ENCODE measurements around the gene GADD45GIP1. TPM values are rescaled to one million over a fixed set of nuclear protein-coding genes. Genes with fewer than 3 reads are reported as not detected.
A peak's percentile ranks its signal among the peaks of the same experiment; 100 is the strongest.

Gene GADD45GIP1
- total and polyA plus RNA-seq, 10 of the 15 experiments (the other 5 are each of a cell fraction or from before 2014, with no cell fraction given): 5.1 to 136 (median 30.1) TPM

DNA sequence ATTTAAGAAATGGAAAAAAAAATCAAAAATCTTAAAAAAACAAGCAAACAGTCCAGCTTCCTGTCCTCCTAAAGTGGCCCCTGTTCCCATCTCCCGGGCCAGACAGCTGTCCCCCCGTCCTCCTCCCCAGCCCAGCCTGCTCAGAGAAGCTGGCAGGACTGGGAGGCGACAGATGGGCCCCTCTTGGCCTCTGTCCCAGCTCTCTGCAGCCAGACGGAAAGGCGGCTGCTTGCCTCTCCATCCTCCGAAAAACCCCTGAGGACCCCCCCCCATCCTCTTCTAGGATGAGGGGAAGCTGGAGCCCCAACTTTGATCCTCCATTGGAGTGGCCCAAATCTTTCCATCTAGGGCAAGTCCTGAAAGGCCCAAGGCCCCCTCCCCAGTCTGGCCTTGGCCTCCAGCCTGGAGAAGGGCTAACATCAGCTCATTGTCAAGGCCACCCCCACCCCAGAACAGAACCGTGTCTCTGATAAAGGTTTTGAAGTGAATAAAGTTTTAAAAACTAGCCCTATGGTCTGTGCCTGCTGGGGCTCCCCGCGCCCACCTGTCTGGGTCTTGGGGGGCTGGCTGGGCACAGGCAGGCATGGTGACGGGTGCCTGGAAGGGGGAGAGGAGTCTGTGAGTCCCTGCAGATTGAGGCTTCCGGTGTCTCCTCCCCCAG, 3.8 kb downstream of the GADD45GIP1 start:
- DNase-seq (ENCODE audit: low read depth, low spot score) (no peak), FAIRE-seq (no peak), ATAC-seq (no peak)
- in situ Hi-C loops (cut with MboI): no loop called here
- Histone ChIP-seq H2AFZ (ENCODE audit: control insufficient read depth, low read depth, low read length) (no peak overlapping the region), H3K36me3 (ENCODE audit: control insufficient read depth in 2 of 2, insufficient read depth in 2 of 2, low read length in 1 of 2) (peaks cover 17 to 28% of the 10 kb centered on the region in 2 experiments), H3K9ac (ENCODE audit: control insufficient read depth, insufficient read depth, low read length) (no peak overlapping the region), H3K27ac (ENCODE audit: control insufficient read depth, insufficient read depth) (no peak overlapping the region), H3K4me2 (ENCODE audit: control insufficient read depth, insufficient read depth) (no peak overlapping the region), H3K27me3 (replicated peaks in 1 of 2; ENCODE audit: control insufficient read depth in 2 of 2, insufficient read depth in 2 of 2, low read length in 1 of 2) (no peaks in the 10 kb centered on the region), H3K79me2 (ENCODE audit: control insufficient read depth, insufficient read depth, low read length) (peaks cover 32% of the 10 kb centered on the region), H3K9me3 (replicated peaks; ENCODE audit: control insufficient read depth, insufficient read depth, low read length) (no peaks in the 10 kb centered on the region), H3K4me3 (no peak overlapping the region), H4K20me1 (ENCODE audit: control insufficient read depth, insufficient read depth) (no peaks in the 10 kb centered on the region), H3K4me1 (ENCODE audit: control insufficient read depth, insufficient read depth, low read length) (peaks cover 11% of the 10 kb centered on the region)
- ChIA-PET RAD21 (ENCODE audit: unreplicated experiment) (no interaction called here), CTCF (interaction anchor here (0.7 to 4.6 kb wide), 3 partner anchors 12 to 80 kb away, joined by 3 to 40 read pairs (median 3); partner anchors contain the start of gene DNASE2), POLR2A (interaction anchor here (0.8 to 2.4 kb wide), 2 partner anchors 15 to 62 kb away, joined by 3 to 11 read pairs; partner anchors contain the start of genes CALR and GCDH), SMC1A (ENCODE audit: uncharacterized antibody, unreplicated experiment) (interaction anchor here (1.9 to 2.5 kb wide), 2 partner anchors 12 to 16 kb away, joined by 4 to 9 read pairs; partner anchors contain the start of gene CALR)
- BruUV-seq (replicated peaks): TSS peak; percentile 83
- no peak for TF ChIP-seq SMAD1 (IDR thresholded peaks at IDR 0.05; ENCODE audit: low read depth, partially characterized antibody)
- peak; percentile 45; the same call in 1 of the 2 replicates for TF ChIP-seq POLR2AphosphoS2 (IDR thresholded peaks at IDR 0.05; ENCODE audit: low read depth, low read length)
- TF ChIP-seq CREB1 (IDR thresholded peaks at IDR 0.05; ENCODE audit: low read depth): no peak
- TF ChIP-seq POLR2A (IDR thresholded peaks at IDR 0.05; ENCODE audit: low read depth, low read length): peak; percentile 62; the same call in 1 of the 2 replicates
- TF ChIP-seq TCF12 (IDR thresholded peaks at IDR 0.05; ENCODE audit: low read depth, low read length): no peak
- peak; percentile 19; the same call in 1 of the 2 replicates for TF ChIP-seq PML (IDR thresholded peaks at IDR 0.05; ENCODE audit: low read length)
- TF ChIP-seq POU2F2 (IDR thresholded peaks at IDR 0.05; ENCODE audit: borderline replicate concordance, low read depth, low read length): 0 out of 3 replicates have a peak, but pooled peaks have one; percentile 7
- 80% methylated on average over 11 of the region's 11 CpGs for WGBS (ENCODE audit: insufficient coverage, insufficient replicate concordance, low lambda C conversion rate, missing lambda C conversion rate)
- intact Hi-C loops (cut with micrococcal nuclease; ENCODE audit: unreplicated experiment): no loop called here
